Body of pancreas (tissue), 4 donors: ENCODE measurements around the gene ZNF410. TPM values are rescaled to one million over a fixed set of nuclear protein-coding genes. Genes with fewer than 3 reads are reported as not detected.

Experiments used
- ATAC-seq: fragments of 150-250 bp; one replicate; pipeline ENCODE4 v1.9.1; 2016
- DNase-seq, 4 donors: peaks; one replicate each; pipeline ENCODE4 v3.0.0-alpha.2; 2019
- H3K27ac ChIP-seq, 4 donors: fragments of 200-600 bp; sonication (generic); 1 replicate in 3 of 4; 2 replicates in 1 of 4; pipeline versions ENCODE4 v1.5.1 to v1.6.1; 2016 to 2019; ENCODE audit warnings: mild to moderate bottlenecking in 1 of 4, mixed read lengths in 1 of 4, moderate library complexity in 1 of 4
- H3K27me3 ChIP-seq, 2 donors: fragments of 200-600 bp; sonication (generic); one replicate each; pipeline ENCODE4 v1.6.0; 2016; ENCODE audit warnings: mild to moderate bottlenecking in 1 of 2
- H3K36me3 ChIP-seq, 2 donors: fragments of 200-600 bp; sonication (generic); replicated peaks in 1 of 2; 2 replicates each; pipeline ENCODE4 v1.5.1; 2016; ENCODE audit warnings: low read depth in 2 of 2; ENCODE audit not compliant: insufficient read depth in 1 of 2
- H3K4me1 ChIP-seq: fragments of 200-600 bp; sonication (generic); one replicate; pipeline ENCODE4 v1.6.0; 2016
- H3K4me3 ChIP-seq, 2 donors: fragments of 200-600 bp; sonication (generic); 1 replicate in 1 of 2; 2 replicates in 1 of 2; pipeline ENCODE4 v1.5.1; 2016 to 2019
- H3K9me3 ChIP-seq, 3 donors: fragments of 200-600 bp; sonication (generic); 1 replicate in 2 of 3; 2 replicates in 1 of 3; pipeline ENCODE4 v1.5.1; 2016
- CTCF ChIP-seq, 7 experiments: fragments of 450-650 bp in 4 of 7; fragments of 200-600 bp in 3 of 7; sonication (generic) in 3 of 7; IDR thresholded peaks; one replicate each; pipeline ENCODE4 v1.5.1; 2016 to 2019; ENCODE audit warnings: antibody characterized with exemption in 7 of 7
- POLR2A ChIP-seq, 3 donors: fragments of 450-650 bp; IDR thresholded peaks; one replicate each; pipeline ENCODE4 v1.6.1; 2016; ENCODE audit warnings: antibody characterized with exemption in 3 of 3, mild to moderate bottlenecking in 2 of 3
- WGBS, 2 donors: methylation state at CpG; one replicate each; pipeline ENCODE4 v1.1.5; 2017; 5-methylcytosine and 5-hydroxymethylcytosine counted together
- intact Hi-C: fragments of 100-400 bp; cut with DNase I; formaldehyde crosslinking; loops from one replicate; pipeline ENCODE4 v1.15.1; 2023
- total RNA-seq, 2 donors: library from RNA; depleted of rRNA; stranded (reverse); fragments of >200 nt; gene quantifications; one replicate each; pipeline ENCODE4 v1.1.0, GENCODE V29; 2016

Gene ZNF410
- total RNA-seq, 2 donors from 2014 or later, result 18.8 to 25.9 TPM

GRCh38 chr14:73924337-73924736, 37.7 kb downstream of the ZNF410 start:
- Histone ChIP-seq H3K27ac (no peak overlapping the region), H3K4me1 (no peaks in the 10 kb centered on the region), H3K4me3 (no peak overlapping the region), H3K9me3 (no peaks in the 10 kb centered on the region), H3K27me3 (no peaks in the 10 kb centered on the region), H3K36me3 (peaks cover 6 to 42% of the 10 kb centered on the region in 2 donors)
- no peak for DNase-seq
- no peak for ATAC-seq
- intact Hi-C loops, result no loop called here
- no peak for TF ChIP-seq POLR2A (IDR thresholded peaks at IDR 0.05)
- no peak for TF ChIP-seq CTCF (IDR thresholded peaks at IDR 0.05)
- WGBS, 2 donors, result 71 to 96% methylated on average over 4 to 5 of the region's 5 CpGs

- Histone ChIP-seq H3K27ac (no peak overlapping the region), H3K36me3 (peaks cover 0 to 2% of the 10 kb centered on the region in 2 donors), H3K9me3 (no peaks in the 10 kb centered on the region), H3K27me3 (no peaks in the 10 kb centered on the region), H3K4me3 (no peak overlapping the region), H3K4me1 (no peaks in the 10 kb centered on the region)
- intact Hi-C loops, result no loop called here
- DNase-seq, result no peak
- TF ChIP-seq CTCF (IDR thresholded peaks at IDR 0.05), result peak in 4 of 7 experiments; percentile 22 to 46 (median 39)
- no peak for TF ChIP-seq POLR2A (IDR thresholded peaks at IDR 0.05)
- WGBS, 2 donors, result 57 to 72% methylated on average over 2 of the region's 2 CpGs
- ATAC-seq, result no peak
Observed at GRCh38 chr14:73935666-73936065, 49.0 kb downstream of the ZNF410 start.

GRCh38 chr14:73936548-73936947, 49.9 kb downstream of the ZNF410 start:
- H3K4me3 ChIP-seq, result no peak overlapping the region
- TF ChIP-seq CTCF (IDR thresholded peaks at IDR 0.05) (no peak), POLR2A (IDR thresholded peaks at IDR 0.05) (no peak)
- WGBS, 2 donors, result 89 to 100% methylated on average over 1 of the region's 1 CpG
- intact Hi-C loops, result no loop called here
- no peak for ATAC-seq
- no peaks in the 10 kb centered on the region for H3K4me1 ChIP-seq
- no peak overlapping the region for H3K27ac ChIP-seq
- peaks cover 0 to 2% of the 10 kb centered on the region in 2 donors for H3K36me3 ChIP-seq
- no peak for DNase-seq
- H3K9me3 ChIP-seq, result no peaks in the 10 kb centered on the region
- no peaks in the 10 kb centered on the region for H3K27me3 ChIP-seq

GRCh38 chr14:73937012-73937411, 50.4 kb downstream of the ZNF410 start:
- DNase-seq (no peak), ATAC-seq (no peak)
- WGBS, 2 donors, result 92 to 100% methylated on average over 2 of the region's 2 CpGs
- intact Hi-C loops, result no loop called here
- H3K9me3 ChIP-seq, result no peaks in the 10 kb centered on the region
- TF ChIP-seq CTCF (IDR thresholded peaks at IDR 0.05) (no peak), POLR2A (IDR thresholded peaks at IDR 0.05) (no peak)
- no peaks in the 10 kb centered on the region for H3K27me3 ChIP-seq
- no peak overlapping the region for H3K4me3 ChIP-seq
- H3K4me1 ChIP-seq, result no peaks in the 10 kb centered on the region
- H3K27ac ChIP-seq, result no peak overlapping the region
- peaks cover 0 to 2% of the 10 kb centered on the region in 2 donors for H3K36me3 ChIP-seq

- TF ChIP-seq POLR2A (IDR thresholded peaks at IDR 0.05) (no peak), CTCF (IDR thresholded peaks at IDR 0.05) (no peak)
- no peak for ATAC-seq
- no peaks in the 10 kb centered on the region for H3K9me3 ChIP-seq
- peaks cover 22% of the 10 kb centered on the region for H3K4me1 ChIP-seq
- H3K27me3 ChIP-seq, result no peaks in the 10 kb centered on the region
- DNase-seq, result no peak
- H3K27ac ChIP-seq, result no peak overlapping the region
- no peak overlapping the region for H3K4me3 ChIP-seq
- WGBS, 2 donors, result 88 to 100% methylated on average over 1 to 7 of the region's 7 CpGs
- intact Hi-C loops, result no loop called here
- H3K36me3 ChIP-seq, result no peaks in the 10 kb centered on the region
Observed at GRCh38 chr14:73942180-73942579, 55.5 kb downstream of the ZNF410 start.
